Nephron progenitor cell (in vitro differentiated cells): Measurements from ENCODE around the gene TBXAS1.
A peak's percentile ranks its signal among the peaks of the same experiment; 100 is the strongest.

Experiments used
- DNase-seq: peaks from one replicate; pipeline ENCODE4 v3.0.0; 2021
- H3K27ac Mint-ChIP-seq: 2 replicates; pipeline ENCODE4 v1.8.0; 2021; ENCODE audit warnings: mild to moderate bottlenecking, moderate library complexity, mixed read lengths
- H3K27me3 Mint-ChIP-seq: 2 replicates; pipeline ENCODE4 v1.8.0; 2021; ENCODE audit warnings: mild to moderate bottlenecking, low read depth, mixed read lengths; ENCODE audit not compliant: poor library complexity
- H3K36me3 Mint-ChIP-seq: 2 replicates; pipeline ENCODE4 v1.8.0; 2021; ENCODE audit warnings: low read depth, mixed read lengths
- H3K4me1 Mint-ChIP-seq: 2 replicates; pipeline ENCODE4 v1.8.0; 2021; ENCODE audit warnings: mixed read lengths
- H3K4me3 Mint-ChIP-seq: 2 replicates; pipeline ENCODE4 v1.8.0; 2021; ENCODE audit warnings: mild to moderate bottlenecking, moderate library complexity, mixed read lengths
- H3K9me3 Mint-ChIP-seq: 2 replicates; pipeline ENCODE4 v1.8.0; 2021; ENCODE audit warnings: mild to moderate bottlenecking, moderate library complexity, mixed read lengths
- TF ChIP-seq, protein P1 (sequence below): fragments of 200-600 bp; sonication (generic); IDR thresholded peaks from 2 replicates; pipeline ENCODE4 v1.5.0; 2021; ENCODE audit warnings: antibody characterized with exemption

TBXAS1 gene

DNA sequence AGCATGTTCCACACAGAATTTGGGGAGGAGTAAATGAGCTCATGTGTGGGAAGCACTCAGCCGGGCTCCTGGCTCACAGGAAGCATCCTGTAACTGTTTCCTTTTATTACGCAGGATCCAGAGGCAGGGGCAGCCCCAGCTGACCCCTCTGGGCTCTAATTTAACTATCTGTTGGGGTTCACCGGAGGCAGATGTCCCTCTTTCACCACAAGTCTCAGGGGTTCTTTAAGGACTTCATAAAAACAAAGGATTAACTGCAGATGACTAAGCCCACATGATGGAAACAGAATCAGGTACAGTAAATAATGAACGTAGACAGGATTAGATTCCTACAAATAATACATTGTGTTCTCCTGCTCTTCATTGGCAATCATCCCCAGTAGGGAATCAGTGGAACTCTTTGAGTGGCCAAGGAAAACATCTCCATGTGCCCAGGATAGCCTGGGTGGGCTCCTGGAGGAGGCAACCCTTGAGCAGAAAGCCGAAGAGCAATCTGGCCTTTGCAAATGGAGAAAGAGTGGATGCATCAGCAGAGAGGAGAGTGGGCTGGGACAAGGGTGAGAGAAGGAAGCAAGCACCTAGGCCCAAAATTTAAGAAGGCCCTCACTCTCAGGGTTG is 24.6 kb downstream of the TBXAS1 start:
- Mint-ChIP-seq H3K9me3 (peaks cover 14% of the 10 kb centered on the region), H3K36me3 (no peaks in the 10 kb centered on the region)
- DNase-seq, result no peak

GRCh38 chr7:139854124-139854511 is 25.1 kb downstream of the TBXAS1 start:
- no peaks in the 10 kb centered on the region for H3K36me3 Mint-ChIP-seq
- no peak overlapping the region for H3K4me3 Mint-ChIP-seq
- H3K4me1 Mint-ChIP-seq, result peaks cover 22% of the 10 kb centered on the region
- peaks cover 7% of the 10 kb centered on the region for H3K27me3 Mint-ChIP-seq
- peaks cover 10% of the 10 kb centered on the region for H3K9me3 Mint-ChIP-seq
- no peak for DNase-seq
- TF ChIP-seq, protein P1, sequence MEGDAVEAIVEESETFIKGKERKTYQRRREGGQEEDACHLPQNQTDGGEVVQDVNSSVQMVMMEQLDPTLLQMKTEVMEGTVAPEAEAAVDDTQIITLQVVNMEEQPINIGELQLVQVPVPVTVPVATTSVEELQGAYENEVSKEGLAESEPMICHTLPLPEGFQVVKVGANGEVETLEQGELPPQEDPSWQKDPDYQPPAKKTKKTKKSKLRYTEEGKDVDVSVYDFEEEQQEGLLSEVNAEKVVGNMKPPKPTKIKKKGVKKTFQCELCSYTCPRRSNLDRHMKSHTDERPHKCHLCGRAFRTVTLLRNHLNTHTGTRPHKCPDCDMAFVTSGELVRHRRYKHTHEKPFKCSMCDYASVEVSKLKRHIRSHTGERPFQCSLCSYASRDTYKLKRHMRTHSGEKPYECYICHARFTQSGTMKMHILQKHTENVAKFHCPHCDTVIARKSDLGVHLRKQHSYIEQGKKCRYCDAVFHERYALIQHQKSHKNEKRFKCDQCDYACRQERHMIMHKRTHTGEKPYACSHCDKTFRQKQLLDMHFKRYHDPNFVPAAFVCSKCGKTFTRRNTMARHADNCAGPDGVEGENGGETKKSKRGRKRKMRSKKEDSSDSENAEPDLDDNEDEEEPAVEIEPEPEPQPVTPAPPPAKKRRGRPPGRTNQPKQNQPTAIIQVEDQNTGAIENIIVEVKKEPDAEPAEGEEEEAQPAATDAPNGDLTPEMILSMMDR, result no peak
- H3K27ac Mint-ChIP-seq, result no peak overlapping the region

More for the DNA sequence above, 24.6 kb downstream of the TBXAS1 start:
- Mint-ChIP-seq H3K27ac (peak overlapping the region; percentile 68), H3K4me1 (peaks cover 22% of the 10 kb centered on the region), H3K27me3 (peaks cover 6% of the 10 kb centered on the region), H3K4me3 (no peak overlapping the region)
- TF ChIP-seq, protein P1, result no peak

DNA sequence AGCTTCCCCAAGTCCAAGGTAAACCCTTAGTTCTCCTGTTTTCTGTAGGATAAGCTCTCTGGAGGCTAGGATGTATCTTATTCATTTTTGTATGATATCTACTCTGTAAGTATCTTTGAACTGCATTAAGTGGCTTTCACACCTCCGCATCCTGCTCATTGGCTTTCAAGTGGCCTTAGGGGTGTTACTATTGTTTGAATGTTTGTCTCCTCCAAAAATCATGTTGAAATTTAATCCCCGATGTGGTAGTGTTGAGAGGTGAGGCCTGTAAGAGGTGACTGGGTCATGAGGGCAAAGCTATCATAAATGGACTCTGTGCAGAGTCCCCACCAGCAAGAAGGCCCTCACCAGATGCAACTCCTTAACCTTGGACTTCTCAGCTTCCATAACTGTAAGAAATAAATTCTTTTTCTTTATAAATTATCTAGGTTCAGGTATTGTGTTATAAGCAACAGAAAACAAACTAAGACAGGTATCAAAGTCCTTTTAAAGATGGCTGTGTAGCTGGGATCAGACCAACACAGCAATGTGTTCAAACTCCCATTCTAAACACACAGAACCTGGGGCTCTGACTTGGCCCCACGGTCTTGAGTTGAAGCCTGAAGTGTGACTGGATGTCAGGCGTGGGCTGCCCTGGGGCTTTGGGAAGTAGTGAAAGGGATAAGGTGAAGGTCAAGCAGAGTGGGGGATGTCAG is 25.9 kb downstream of the TBXAS1 start:
- H3K9me3 Mint-ChIP-seq, result peaks cover 5% of the 10 kb centered on the region
- no peaks in the 10 kb centered on the region for H3K36me3 Mint-ChIP-seq
- TF ChIP-seq, protein P1, result no peak
- DNase-seq, result no peak
- peak overlapping the region; percentile 80 for H3K27ac Mint-ChIP-seq
- peaks cover 7% of the 10 kb centered on the region for H3K27me3 Mint-ChIP-seq
- no peak overlapping the region for H3K4me3 Mint-ChIP-seq
- H3K4me1 Mint-ChIP-seq, result peaks cover 22% of the 10 kb centered on the region

DNA sequence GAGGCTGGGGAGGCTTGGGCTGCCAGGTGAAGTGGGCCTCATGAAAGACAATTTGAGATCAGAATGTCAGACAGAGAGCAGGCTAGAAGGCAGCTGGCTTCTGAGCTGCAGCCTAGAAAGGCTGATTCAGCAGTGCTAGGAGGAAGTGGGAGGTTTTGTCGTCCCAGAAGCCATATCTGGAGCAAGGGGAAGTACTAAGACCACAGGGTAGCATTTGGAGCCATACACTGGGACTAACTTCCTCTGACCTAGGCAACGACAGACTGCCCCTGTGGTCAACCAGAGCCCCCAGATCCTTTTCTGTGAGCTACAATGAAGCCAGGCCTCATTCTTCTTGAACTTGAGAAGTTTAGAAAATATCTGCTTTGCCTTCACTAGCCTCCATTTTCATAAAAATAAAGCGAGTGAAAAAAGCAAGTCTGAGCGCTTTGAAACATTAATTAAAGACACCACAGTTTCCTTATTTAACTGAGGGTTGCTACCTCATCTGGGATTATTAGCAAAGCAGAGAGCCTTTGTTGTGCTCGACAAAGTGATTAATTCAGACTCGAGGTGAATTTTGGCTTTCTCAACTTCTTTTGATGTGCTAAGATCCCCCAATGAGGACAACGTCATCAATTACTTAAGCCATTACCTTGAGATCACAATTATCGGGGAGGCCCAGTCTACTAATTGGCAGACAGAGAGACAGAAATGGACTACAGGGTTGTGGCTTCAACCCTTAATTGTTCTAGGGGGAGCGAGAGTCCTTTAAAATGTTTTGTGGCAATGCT is 26.6 kb downstream of the TBXAS1 start:
- peaks cover 22% of the 10 kb centered on the region for H3K4me1 Mint-ChIP-seq
- H3K27ac Mint-ChIP-seq, result peak overlapping the region; percentile 80
- no peak for DNase-seq
- H3K36me3 Mint-ChIP-seq, result no peaks in the 10 kb centered on the region
- no peak overlapping the region for H3K4me3 Mint-ChIP-seq
- TF ChIP-seq, protein P1, result no peak
- peaks cover 7% of the 10 kb centered on the region for H3K27me3 Mint-ChIP-seq
- H3K9me3 Mint-ChIP-seq, result peaks cover 5% of the 10 kb centered on the region

- H3K9me3 Mint-ChIP-seq, result peaks cover 5% of the 10 kb centered on the region
- H3K27ac Mint-ChIP-seq, result no peak overlapping the region
- H3K4me1 Mint-ChIP-seq, result peaks cover 22% of the 10 kb centered on the region
- H3K36me3 Mint-ChIP-seq, result no peaks in the 10 kb centered on the region
- TF ChIP-seq, protein P1, result no peak
- DNase-seq, result no peak
- H3K4me3 Mint-ChIP-seq, result no peak overlapping the region
- H3K27me3 Mint-ChIP-seq, result peaks cover 5% of the 10 kb centered on the region
These were observed 28.7 kb downstream of the TBXAS1 start for GRCh38 chr7:139857791-139858190.
